ENCODE data around the gene ASXL2. TPM values are rescaled to one million over a fixed set of nuclear protein-coding genes. Genes with fewer than 3 reads are reported as not detected.

ASXL2 gene
- total and polyA plus RNA-seq, 2 of the 13 experiments (the other 11 are each of a cell fraction or from before 2014, with no cell fraction given) = 12.1 to 19.2 TPM

DNA sequence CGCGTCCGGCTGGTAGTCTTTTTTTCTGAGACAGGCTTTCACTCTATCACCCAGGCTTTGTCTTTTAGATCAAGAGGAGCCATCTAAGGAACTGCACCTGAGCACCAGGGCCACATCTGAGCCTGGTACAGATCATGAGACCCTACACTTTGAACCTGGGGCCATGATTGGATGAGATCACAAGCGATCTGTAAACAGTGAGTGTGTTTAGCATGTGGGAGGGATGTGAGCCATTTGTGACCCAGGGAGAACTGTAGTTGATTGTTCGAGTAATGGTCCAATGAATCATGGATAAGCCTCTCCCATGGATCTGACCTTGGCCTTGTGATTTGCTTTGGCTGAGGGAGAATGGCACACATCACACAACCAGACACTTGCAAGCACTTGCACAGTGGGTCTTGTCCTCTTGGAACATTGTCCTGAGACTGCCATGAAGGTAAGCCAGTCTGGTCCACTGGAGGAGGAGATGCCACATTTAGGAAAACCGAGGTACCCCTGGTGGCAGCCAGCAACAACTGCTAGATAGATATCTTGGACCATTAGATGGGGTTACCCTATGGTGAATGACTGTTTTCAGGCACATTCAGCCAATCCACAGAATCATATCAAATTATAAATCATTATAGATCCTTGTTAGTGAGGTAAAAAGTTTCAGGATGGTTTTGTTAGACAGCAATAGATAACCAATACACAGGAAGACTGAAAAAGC lies 185.4 kb downstream of the ASXL2 start (continued):
- no peak for TF ChIP-seq ZNF224 (CRISPR knock-in tag; IDR thresholded peaks at IDR 0.05)
- TF ChIP-seq, protein P1, sequence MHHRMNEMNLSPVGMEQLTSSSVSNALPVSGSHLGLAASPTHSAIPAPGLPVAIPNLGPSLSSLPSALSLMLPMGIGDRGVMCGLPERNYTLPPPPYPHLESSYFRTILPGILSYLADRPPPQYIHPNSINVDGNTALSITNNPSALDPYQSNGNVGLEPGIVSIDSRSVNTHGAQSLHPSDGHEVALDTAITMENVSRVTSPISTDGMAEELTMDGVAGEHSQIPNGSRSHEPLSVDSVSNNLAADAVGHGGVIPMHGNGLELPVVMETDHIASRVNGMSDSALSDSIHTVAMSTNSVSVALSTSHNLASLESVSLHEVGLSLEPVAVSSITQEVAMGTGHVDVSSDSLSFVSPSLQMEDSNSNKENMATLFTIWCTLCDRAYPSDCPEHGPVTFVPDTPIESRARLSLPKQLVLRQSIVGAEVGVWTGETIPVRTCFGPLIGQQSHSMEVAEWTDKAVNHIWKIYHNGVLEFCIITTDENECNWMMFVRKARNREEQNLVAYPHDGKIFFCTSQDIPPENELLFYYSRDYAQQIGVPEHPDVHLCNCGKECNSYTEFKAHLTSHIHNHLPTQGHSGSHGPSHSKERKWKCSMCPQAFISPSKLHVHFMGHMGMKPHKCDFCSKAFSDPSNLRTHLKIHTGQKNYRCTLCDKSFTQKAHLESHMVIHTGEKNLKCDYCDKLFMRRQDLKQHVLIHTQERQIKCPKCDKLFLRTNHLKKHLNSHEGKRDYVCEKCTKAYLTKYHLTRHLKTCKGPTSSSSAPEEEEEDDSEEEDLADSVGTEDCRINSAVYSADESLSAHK (CRISPR knock-in tag; IDR thresholded peaks at IDR 0.05; ENCODE audit: borderline replicate concordance) = no peak
- 0 out of 2 replicates have a peak, but pooled peaks have one; percentile 54 for TF ChIP-seq ESRRA (CRISPR knock-in tag; IDR thresholded peaks at IDR 0.05; ENCODE audit: low read depth)
- TF ChIP-seq ZNF24 (IDR thresholded peaks at IDR 0.05) = no peak
- TF ChIP-seq, protein P2, sequence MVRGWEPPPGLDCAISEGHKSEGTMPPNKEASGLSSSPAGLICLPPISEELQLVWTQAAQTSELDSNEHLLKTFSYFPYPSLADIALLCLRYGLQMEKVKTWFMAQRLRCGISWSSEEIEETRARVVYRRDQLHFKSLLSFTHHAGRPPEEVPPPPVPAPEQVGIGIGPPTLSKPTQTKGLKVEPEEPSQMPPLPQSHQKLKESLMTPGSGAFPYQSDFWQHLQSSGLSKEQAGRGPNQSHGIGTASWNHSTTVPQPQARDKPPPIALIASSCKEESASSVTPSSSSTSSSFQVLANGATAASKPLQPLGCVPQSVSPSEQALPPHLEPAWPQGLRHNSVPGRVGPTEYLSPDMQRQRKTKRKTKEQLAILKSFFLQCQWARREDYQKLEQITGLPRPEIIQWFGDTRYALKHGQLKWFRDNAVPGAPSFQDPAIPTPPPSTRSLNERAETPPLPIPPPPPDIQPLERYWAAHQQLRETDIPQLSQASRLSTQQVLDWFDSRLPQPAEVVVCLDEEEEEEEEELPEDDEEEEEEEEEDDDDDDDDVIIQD (CRISPR knock-in tag; IDR thresholded peaks at IDR 0.05; ENCODE audit: low read depth) = peak; percentile 88
- TF ChIP-seq HCFC1 (IDR thresholded peaks at IDR 0.05; ENCODE audit: low read depth, low read length) = 0 out of 2 replicates have a peak, but pooled peaks have one; percentile 9
- no peak for TF ChIP-seq DNMT1 (CRISPR knock-in tag; IDR thresholded peaks at IDR 0.05)
- TF ChIP-seq, protein P3, sequence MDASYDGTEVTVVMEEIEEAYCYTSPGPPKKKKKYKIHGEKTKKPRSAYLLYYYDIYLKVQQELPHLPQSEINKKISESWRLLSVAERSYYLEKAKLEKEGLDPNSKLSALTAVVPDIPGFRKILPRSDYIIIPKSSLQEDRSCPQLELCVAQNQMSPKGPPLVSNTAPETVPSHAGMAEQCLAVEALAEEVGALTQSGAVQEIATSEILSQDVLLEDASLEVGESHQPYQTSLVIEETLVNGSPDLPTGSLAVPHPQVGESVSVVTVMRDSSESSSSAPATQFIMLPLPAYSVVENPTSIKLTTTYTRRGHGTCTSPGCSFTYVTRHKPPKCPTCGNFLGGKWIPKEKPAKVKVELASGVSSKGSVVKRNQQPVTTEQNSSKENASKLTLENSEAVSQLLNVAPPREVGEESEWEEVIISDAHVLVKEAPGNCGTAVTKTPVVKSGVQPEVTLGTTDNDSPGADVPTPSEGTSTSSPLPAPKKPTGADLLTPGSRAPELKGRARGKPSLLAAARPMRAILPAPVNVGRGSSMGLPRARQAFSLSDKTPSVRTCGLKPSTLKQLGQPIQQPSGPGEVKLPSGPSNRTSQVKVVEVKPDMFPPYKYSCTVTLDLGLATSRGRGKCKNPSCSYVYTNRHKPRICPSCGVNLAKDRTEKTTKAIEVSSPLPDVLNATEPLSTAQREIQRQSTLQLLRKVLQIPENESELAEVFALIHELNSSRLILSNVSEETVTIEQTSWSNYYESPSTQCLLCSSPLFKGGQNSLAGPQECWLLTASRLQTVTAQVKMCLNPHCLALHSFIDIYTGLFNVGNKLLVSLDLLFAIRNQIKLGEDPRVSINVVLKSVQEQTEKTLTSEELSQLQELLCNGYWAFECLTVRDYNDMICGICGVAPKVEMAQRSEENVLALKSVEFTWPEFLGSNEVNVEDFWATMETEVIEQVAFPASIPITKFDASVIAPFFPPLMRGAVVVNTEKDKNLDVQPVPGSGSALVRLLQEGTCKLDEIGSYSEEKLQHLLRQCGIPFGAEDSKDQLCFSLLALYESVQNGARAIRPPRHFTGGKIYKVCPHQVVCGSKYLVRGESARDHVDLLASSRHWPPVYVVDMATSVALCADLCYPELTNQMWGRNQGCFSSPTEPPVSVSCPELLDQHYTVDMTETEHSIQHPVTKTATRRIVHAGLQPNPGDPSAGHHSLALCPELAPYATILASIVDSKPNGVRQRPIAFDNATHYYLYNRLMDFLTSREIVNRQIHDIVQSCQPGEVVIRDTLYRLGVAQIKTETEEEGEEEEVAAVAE (CRISPR knock-in tag; IDR thresholded peaks at IDR 0.05; ENCODE audit: borderline replicate concordance) = no peak
- TF ChIP-seq SIX4 (CRISPR knock-in tag; IDR thresholded peaks at IDR 0.05) = no peak
- TF ChIP-seq, protein P4, sequence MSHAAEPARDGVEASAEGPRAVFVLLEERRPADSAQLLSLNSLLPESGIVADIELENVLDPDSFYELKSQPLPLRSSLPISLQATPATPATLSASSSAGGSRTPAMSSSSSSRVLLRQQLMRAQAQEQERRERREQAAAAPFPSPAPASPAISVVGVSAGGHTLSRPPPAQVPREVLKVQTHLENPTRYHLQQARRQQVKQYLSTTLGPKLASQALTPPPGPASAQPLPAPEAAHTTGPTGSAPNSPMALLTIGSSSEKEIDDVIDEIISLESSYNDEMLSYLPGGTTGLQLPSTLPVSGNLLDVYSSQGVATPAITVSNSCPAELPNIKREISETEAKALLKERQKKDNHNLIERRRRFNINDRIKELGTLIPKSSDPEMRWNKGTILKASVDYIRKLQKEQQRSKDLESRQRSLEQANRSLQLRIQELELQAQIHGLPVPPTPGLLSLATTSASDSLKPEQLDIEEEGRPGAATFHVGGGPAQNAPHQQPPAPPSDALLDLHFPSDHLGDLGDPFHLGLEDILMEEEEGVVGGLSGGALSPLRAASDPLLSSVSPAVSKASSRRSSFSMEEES (CRISPR knock-in tag; IDR thresholded peaks at IDR 0.05) = peak; percentile 89
- TF ChIP-seq, protein P5, sequence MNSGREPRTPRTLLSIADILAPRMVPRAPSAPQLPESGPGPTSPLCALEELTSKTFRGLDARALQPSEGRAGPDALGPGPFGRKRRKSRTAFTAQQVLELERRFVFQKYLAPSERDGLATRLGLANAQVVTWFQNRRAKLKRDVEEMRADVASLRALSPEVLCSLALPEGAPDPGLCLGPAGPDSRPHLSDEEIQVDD (CRISPR knock-in tag; IDR thresholded peaks at IDR 0.05; ENCODE audit: borderline replicate concordance) = no peak
- TF ChIP-seq, protein P6, sequence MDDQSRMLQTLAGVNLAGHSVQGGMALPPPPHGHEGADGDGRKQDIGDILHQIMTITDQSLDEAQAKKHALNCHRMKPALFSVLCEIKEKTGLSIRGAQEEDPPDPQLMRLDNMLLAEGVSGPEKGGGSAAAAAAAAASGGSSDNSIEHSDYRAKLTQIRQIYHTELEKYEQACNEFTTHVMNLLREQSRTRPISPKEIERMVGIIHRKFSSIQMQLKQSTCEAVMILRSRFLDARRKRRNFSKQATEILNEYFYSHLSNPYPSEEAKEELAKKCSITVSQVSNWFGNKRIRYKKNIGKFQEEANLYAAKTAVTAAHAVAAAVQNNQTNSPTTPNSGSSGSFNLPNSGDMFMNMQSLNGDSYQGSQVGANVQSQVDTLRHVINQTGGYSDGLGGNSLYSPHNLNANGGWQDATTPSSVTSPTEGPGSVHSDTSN (CRISPR knock-in tag; IDR thresholded peaks at IDR 0.05; ENCODE audit: borderline replicate concordance) = no peak
- no peak for TF ChIP-seq RORA (CRISPR knock-in tag; IDR thresholded peaks at IDR 0.05)
- no peak for TF ChIP-seq SP140L (CRISPR knock-in tag; IDR thresholded peaks at IDR 0.05; ENCODE audit: borderline replicate concordance)
- TF ChIP-seq, protein P7, sequence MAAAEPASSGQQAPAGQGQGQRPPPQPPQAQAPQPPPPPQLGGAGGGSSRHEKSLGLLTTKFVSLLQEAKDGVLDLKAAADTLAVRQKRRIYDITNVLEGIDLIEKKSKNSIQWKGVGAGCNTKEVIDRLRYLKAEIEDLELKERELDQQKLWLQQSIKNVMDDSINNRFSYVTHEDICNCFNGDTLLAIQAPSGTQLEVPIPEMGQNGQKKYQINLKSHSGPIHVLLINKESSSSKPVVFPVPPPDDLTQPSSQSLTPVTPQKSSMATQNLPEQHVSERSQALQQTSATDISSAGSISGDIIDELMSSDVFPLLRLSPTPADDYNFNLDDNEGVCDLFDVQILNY (CRISPR knock-in tag; conservative IDR thresholded peaks at IDR 0.05) = no peak
- no peak for TF ChIP-seq RBM22 (optimal IDR thresholded peaks at IDR 0.05; ENCODE audit: low read length)
